SK-N-SH (cell line): ENCODE data around the gene TOLLIP. TPM values are rescaled to one million over a fixed set of nuclear protein-coding genes. Genes with fewer than 3 reads are reported as not detected.

Experiments used
- CTCF ChIA-PET: fragments of 300-600, 350-600 bp; formaldehyde crosslinking; extraction: SDS; loops from one replicate; lab custom pipeline; 2021; lab: Yijun Ruan, JAX
- POLR2A ChIA-PET: fragments of 350-600 bp; sonication (Branson Sonifier 250); formaldehyde crosslinking; extraction: SDS; loops from one replicate; lab custom pipeline; 2020; ENCODE audit warnings: antibody characterized with exemption, inconsistent platforms; lab: Yijun Ruan, JAX
- DNase-seq: peaks from one replicate; pipeline ENCODE4 v3.0.0; 2012
- H2AFZ ChIP-seq: fragments of 200-600 bp; sonication (generic); 2 replicates; pipeline ENCODE4 v1.8.1; 2016; ENCODE audit warnings: antibody characterized with exemption, mild to moderate bottlenecking, low read depth
- H3F3A ChIP-seq: fragments of 200-600 bp; sonication (generic); replicated peaks from 2 replicates; pipeline ENCODE3; 2016; ENCODE audit warnings: antibody characterized with exemption, mild to moderate bottlenecking; ENCODE audit not compliant: insufficient read depth
- H3K27ac ChIP-seq, 2 experiments: fragments of 200-500 bp in 1 of 2; fragments of 200-600 bp in 1 of 2; sonication (Bioruptor generic) in 1 of 2; sonication (generic), shearing (Covaris generic) in 1 of 2; 2 replicates each; pipeline versions ENCODE4 v1.5.1 to v1.6.1; 2014 to 2016; ENCODE audit warnings: low read depth in 2 of 2, inconsistent platforms in 1 of 2, low read length in 1 of 2, mild to moderate bottlenecking in 1 of 2, mixed read lengths in 1 of 2
- H3K27me3 ChIP-seq: fragments of 200-600 bp; sonication (generic), shearing (Covaris generic); 2 replicates; pipeline ENCODE4 v1.6.1; 2016; ENCODE audit warnings: mixed run types; ENCODE audit not compliant: insufficient read depth
- H3K36me3 ChIP-seq, 2 experiments: fragments of 200-500 bp in 1 of 2; fragments of 200-600 bp in 1 of 2; sonication (Bioruptor generic) in 1 of 2; sonication (generic) in 1 of 2; replicated peaks in 1 of 2; 2 replicates each; pipeline versions ENCODE3 to v1.5.1; 2014 to 2016; ENCODE audit warnings: low read length in 1 of 2, mild to moderate bottlenecking in 1 of 2; ENCODE audit not compliant: insufficient read depth in 2 of 2, control insufficient read depth in 1 of 2
- H3K4me1 ChIP-seq, 2 experiments: fragments of 200-500 bp in 1 of 2; fragments of 200-600 bp in 1 of 2; sonication (Bioruptor generic) in 1 of 2; sonication (generic), shearing (Covaris generic) in 1 of 2; 2 replicates each; pipeline versions ENCODE4 v1.5.1 to v1.6.1; 2014 to 2016; ENCODE audit warnings: low read depth in 1 of 2, low read length in 1 of 2, mixed run types in 1 of 2; ENCODE audit not compliant: insufficient read depth in 2 of 2, control insufficient read depth in 1 of 2
- H3K4me2 ChIP-seq: fragments of 200-600 bp; sonication (generic), shearing (Covaris generic); 2 replicates; pipeline ENCODE4 v1.6.1; 2017; ENCODE audit warnings: mixed run types
- H3K4me3 ChIP-seq, 2 experiments: fragments of 200-500 bp in 1 of 2; fragments of 200-600 bp in 1 of 2; sonication (Bioruptor generic) in 1 of 2; sonication (generic), shearing (Covaris generic) in 1 of 2; 2 replicates each; pipeline versions ENCODE4 v1.5.1 to v1.8.1; 2014 to 2016; ENCODE audit warnings: low read depth in 2 of 2, inconsistent platforms in 1 of 2, low read length in 1 of 2, mild to moderate bottlenecking in 1 of 2, mixed read lengths in 1 of 2, moderate library complexity in 1 of 2
- H3K79me2 ChIP-seq: fragments of 200-600 bp; sonication (generic); 2 replicates; pipeline ENCODE4 v1.8.1; 2017; ENCODE audit warnings: mild to moderate bottlenecking; ENCODE audit not compliant: insufficient read depth
- H3K9ac ChIP-seq: fragments of 200-600 bp; sonication (generic); 2 replicates; pipeline ENCODE4 v1.6.1; 2017; ENCODE audit warnings: mixed run types
- H3K9me2 ChIP-seq: fragments of 200-600 bp; sonication (generic); 2 replicates; pipeline ENCODE4 v1.6.1; 2017; ENCODE audit warnings: mixed run types
- H3K9me3 ChIP-seq: fragments of 200-600 bp; sonication (generic); 2 replicates; pipeline ENCODE4 v1.6.1; 2017; ENCODE audit warnings: mixed run types, mild to moderate bottlenecking, moderate library complexity
- H4K20me1 ChIP-seq: fragments of 200-600 bp; sonication (generic); 2 replicates; pipeline ENCODE4 v1.6.1; 2017; ENCODE audit warnings: mild to moderate bottlenecking, mixed run types; ENCODE audit not compliant: insufficient read depth
- CHD2 ChIP-seq: fragments of 150-350 bp; IDR thresholded peaks from 2 replicates; pipeline ENCODE4 v1.6.1; 2018; ENCODE audit warnings: low read length; ENCODE audit not compliant: partially characterized antibody
- CTCF ChIP-seq: fragments of 200-600 bp; sonication (generic); IDR thresholded peaks from 2 replicates; pipeline ENCODE4 v1.6.1; 2017; ENCODE audit warnings: antibody characterized with exemption, mild to moderate bottlenecking, moderate library complexity
- ELF1 ChIP-seq: IDR thresholded peaks from 2 replicates; pipeline ENCODE4 v1.4.0; 2012
- EZH2phosphoT487 ChIP-seq: fragments of 200-600 bp; sonication (generic); IDR thresholded peaks from 2 replicates; pipeline ENCODE4 v1.6.1; 2017; ENCODE audit warnings: low read depth, mixed run types, mild to moderate bottlenecking, antibody characterized with exemption, moderate library complexity, borderline replicate concordance
- FOSL2 ChIP-seq: IDR thresholded peaks from 2 replicates; pipeline ENCODE4 v1.4.0; 2012; ENCODE audit warnings: low read depth, mild to moderate bottlenecking, moderate library complexity, borderline replicate concordance
- FOXJ3 ChIP-seq: sonication (generic); formaldehyde crosslinking; IDR thresholded peaks from 2 replicates; pipeline ENCODE4 v1.5.1; 2020; ENCODE audit warnings: mild to moderate bottlenecking, missing genetic modification reagents
- FOXM1 ChIP-seq: IDR thresholded peaks from 2 replicates; pipeline ENCODE4 v1.4.0; 2012; ENCODE audit warnings: low read depth, mild to moderate bottlenecking
- GABPA ChIP-seq: IDR thresholded peaks from 2 replicates; pipeline ENCODE4 v1.4.0; 2012; ENCODE audit warnings: low read depth, mild to moderate bottlenecking
- GATA2 ChIP-seq: sonication (generic); formaldehyde crosslinking; IDR thresholded peaks from 2 replicates; pipeline ENCODE4 v1.5.0; 2020; ENCODE audit warnings: mild to moderate bottlenecking, missing genetic modification reagents
- IRF3 ChIP-seq: fragments of 150-350 bp; IDR thresholded peaks from 2 replicates; pipeline ENCODE4 v1.6.1; 2016; ENCODE audit warnings: mild to moderate bottlenecking, low read depth, low read length
- JUND ChIP-seq: IDR thresholded peaks from 2 replicates; pipeline ENCODE4 v1.4.0; 2012
- MAX ChIP-seq: IDR thresholded peaks from 2 replicates; pipeline ENCODE4 v1.4.0; 2012; ENCODE audit warnings: low read depth
- MXI1 ChIP-seq: IDR thresholded peaks from 2 replicates; pipeline ENCODE4 v1.6.1; 2012; ENCODE audit warnings: mild to moderate bottlenecking, low read depth, low read length, improper control_type of control experiment
- NFIC ChIP-seq: IDR thresholded peaks from 2 replicates; pipeline ENCODE4 v1.4.0; 2012; ENCODE audit warnings: borderline replicate concordance
- NRF1 ChIP-seq: IDR thresholded peaks from 2 replicates; pipeline ENCODE4 v1.6.1; 2012; ENCODE audit warnings: low read depth, mild to moderate bottlenecking, low read length
- POLR2AphosphoS5 ChIP-seq: IDR thresholded peaks from 2 replicates; pipeline ENCODE4 v1.6.1; 2012; ENCODE audit warnings: low read depth, low read length
- RAD21 ChIP-seq: IDR thresholded peaks from 2 replicates; pipeline ENCODE4 v1.6.1; 2012; ENCODE audit warnings: mild to moderate bottlenecking, low read length
- RCOR1 ChIP-seq: fragments of 150-350 bp; IDR thresholded peaks from 2 replicates; pipeline ENCODE4 v1.6.1; 2017; ENCODE audit warnings: antibody characterized with exemption, low read length
- REST ChIP-seq: IDR thresholded peaks from 2 replicates; pipeline ENCODE4 v1.6.1; 2012; ENCODE audit warnings: mild to moderate bottlenecking, low read depth, low read length, moderate library complexity
- SIN3A ChIP-seq: IDR thresholded peaks from 2 replicates; pipeline ENCODE4 v1.6.1; 2012; ENCODE audit warnings: low read depth, mild to moderate bottlenecking, low read length, moderate library complexity, borderline replicate concordance
- SMC3 ChIP-seq: IDR thresholded peaks from 2 replicates; pipeline ENCODE4 v1.6.1; 2012; ENCODE audit warnings: low read depth, low read length, improper control_type of control experiment
- TAF1 ChIP-seq: IDR thresholded peaks from 2 replicates; pipeline ENCODE4 v1.6.1; 2012; ENCODE audit warnings: low read depth, mild to moderate bottlenecking, low read length, moderate library complexity, borderline replicate concordance
- TEAD4 ChIP-seq: IDR thresholded peaks from 2 replicates; pipeline ENCODE4 v1.4.0; 2012; ENCODE audit warnings: mild to moderate bottlenecking, borderline replicate concordance; ENCODE audit not compliant: insufficient read depth
- USF1 ChIP-seq: IDR thresholded peaks from 2 replicates; pipeline ENCODE4 v1.4.0; 2012; ENCODE audit warnings: low read depth, borderline replicate concordance
- YY1 ChIP-seq: IDR thresholded peaks from 2 replicates; pipeline ENCODE4 v1.4.0; 2012; ENCODE audit warnings: low read depth, mild to moderate bottlenecking
- WGBS: methylation state at CpG from one replicate; pipeline ENCODE4 v1.1.6; 2017; ENCODE audit warnings: low lambda C conversion rate; 5-methylcytosine and 5-hydroxymethylcytosine counted together
- polyA plus RNA-seq, 3 experiments: library from polyadenylated mRNA; depleted of rRNA; stranded (reverse); fragments of >200 nt; gene quantifications; 2 replicates each; pipeline ENCODE4 v1.2.3, GENCODE V29; 2012

TOLLIP gene
- 42.6 and 55.4 TPM in 2 replicates for polyA plus RNA-seq (2012; rRNA removed)
- polyA plus RNA-seq (2012; cell fraction: cytosol; rRNA removed) = 21.1 and 39.4 TPM in 2 replicates
- 37.6 and 42.4 TPM in 2 replicates for polyA plus RNA-seq (2012; cell fraction: nucleus; rRNA removed)

GRCh38 chr11:1309498-1310317 lies at the start of gene TOLLIP:
TSS of gene TOLLIP (minus strand) at chr11:1309632. CDS start at chr11:1309498, 134 bp downstream.
- Histone ChIP-seq H3K27ac (peak within 1 kb of the TSS; percentile 30 to 91; a peak in 3 of 4 replicates), H3K4me1 (peaks cover 0 to 24% of the 10 kb centered on the region in 2 experiments; a peak in 2 of 4 replicates), H2AFZ (peak within 1 kb of the TSS; percentile 99), H3K79me2 (peaks cover 46% of the 10 kb centered on the region), H3K9me2 (no peaks in the 10 kb centered on the region), H3K9me3 (no peaks in the 10 kb centered on the region; the same call in 1 of the 2 replicates), H3K27me3 (no peaks in the 10 kb centered on the region), H4K20me1 (peaks cover 23% of the 10 kb centered on the region; the same call in 1 of the 2 replicates), H3K4me2 (peak within 1 kb of the TSS; percentile 98), H3F3A (no peaks in the 10 kb centered on the region), H3K4me3 (peak within 1 kb of the TSS; percentile 75 to 92), H3K36me3 (peaks cover 0 to 11% of the 10 kb centered on the region in 2 experiments), H3K9ac (peak within 1 kb of the TSS; percentile 72)
- CTCF ChIA-PET = interaction anchor here (0.8 to 1.0 kb wide), 2 partner anchors 16 to 199 kb away, joined by 3 to 4 read pairs; no protein-coding TSS in a partner anchor
- 53% methylated on average over 14 of the region's 97 CpGs for WGBS
- POLR2A ChIA-PET = interaction anchor here (1.0 kb wide), 1 partner anchor 47 kb away, joined by 4 read pairs; no protein-coding TSS in a partner anchor
- DNase-seq = peak; percentile 100
- no peak for TF ChIP-seq RCOR1
- TF ChIP-seq MAX = peak; percentile 88; the same call in 1 of the 2 replicates
- TF ChIP-seq NRF1 = peak; percentile 100
- peak; percentile 31; the same call in 1 of the 2 replicates for TF ChIP-seq CTCF
- TF ChIP-seq RAD21 = peak; percentile 44
- no peak for TF ChIP-seq FOSL2
- TF ChIP-seq POLR2AphosphoS5 = peak; percentile 72
- TF ChIP-seq ELF1 = no peak
- TF ChIP-seq REST = no peak
- peak; percentile 35; the same call in 1 of the 2 replicates for TF ChIP-seq SIN3A
- peak; percentile 49; the same call in 1 of the 2 replicates for TF ChIP-seq GABPA
- TF ChIP-seq EZH2phosphoT487 = no peak
- peak; percentile 17 for TF ChIP-seq CHD2
- 0 out of 2 replicates have a peak, but pooled peaks have one; percentile 9 for TF ChIP-seq SMC3
- peak; percentile 52; the same call in 1 of the 2 replicates for TF ChIP-seq TAF1
- TF ChIP-seq MXI1 = peak; percentile 84; the same call in 1 of the 2 replicates
- TF ChIP-seq GATA2 (CRISPR knock-in tag) = no peak
- no peak for TF ChIP-seq JUND
- no peak for TF ChIP-seq FOXJ3 (CRISPR knock-in tag)
- TF ChIP-seq USF1 = peak; percentile 79
- TF ChIP-seq NFIC = no peak
- no peak for TF ChIP-seq IRF3
- TF ChIP-seq FOXM1 = no peak
- TF ChIP-seq YY1 = peak; percentile 76
- TF ChIP-seq TEAD4 = no peak
